PC-9 (cell line): ENCODE measurements around the gene POMZP3.
"Not testable (repeated sequence)": the region's sequence is repeated elsewhere in the genome, so short reads cannot be mapped to it uniquely, and the experiment has no call there.

Source experiments
- EZH2 ChIP-seq: fragments of 200-600 bp; sonication (generic); IDR thresholded peaks from 2 replicates; pipeline ENCODE4 v1.8.0; 2017; ENCODE audit warnings: antibody characterized with exemption, low read depth
- TF ChIP-seq, protein P1 (sequence below): fragments of 200-600 bp; sonication (generic); conservative IDR thresholded peaks from 2 replicates; pipeline ENCODE4 v1.6.1; 2017; ENCODE audit warnings: mixed run types, antibody characterized with exemption, mild to moderate bottlenecking, moderate library complexity

DNA sequence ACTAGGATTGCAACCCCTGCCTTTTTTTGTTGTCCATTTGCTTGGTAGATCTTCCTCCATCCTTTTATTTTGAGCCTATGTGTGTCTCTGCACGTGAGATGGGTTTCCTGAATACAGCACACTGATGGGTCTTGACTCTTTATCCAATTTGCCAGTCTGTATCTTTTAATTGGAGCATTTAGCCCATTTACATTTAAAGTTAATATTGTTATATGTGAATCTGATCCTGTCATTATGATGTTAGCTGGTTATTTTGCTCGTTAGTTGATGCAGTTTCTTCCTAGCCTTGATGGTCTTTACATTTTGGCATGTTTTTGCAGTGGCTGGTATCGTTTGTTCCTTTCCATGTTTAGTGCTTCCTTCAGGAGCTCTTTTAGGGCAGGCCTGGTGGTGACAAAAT, 62.1 kb downstream of the POMZP3 start:
- TF ChIP-seq, protein P1, sequence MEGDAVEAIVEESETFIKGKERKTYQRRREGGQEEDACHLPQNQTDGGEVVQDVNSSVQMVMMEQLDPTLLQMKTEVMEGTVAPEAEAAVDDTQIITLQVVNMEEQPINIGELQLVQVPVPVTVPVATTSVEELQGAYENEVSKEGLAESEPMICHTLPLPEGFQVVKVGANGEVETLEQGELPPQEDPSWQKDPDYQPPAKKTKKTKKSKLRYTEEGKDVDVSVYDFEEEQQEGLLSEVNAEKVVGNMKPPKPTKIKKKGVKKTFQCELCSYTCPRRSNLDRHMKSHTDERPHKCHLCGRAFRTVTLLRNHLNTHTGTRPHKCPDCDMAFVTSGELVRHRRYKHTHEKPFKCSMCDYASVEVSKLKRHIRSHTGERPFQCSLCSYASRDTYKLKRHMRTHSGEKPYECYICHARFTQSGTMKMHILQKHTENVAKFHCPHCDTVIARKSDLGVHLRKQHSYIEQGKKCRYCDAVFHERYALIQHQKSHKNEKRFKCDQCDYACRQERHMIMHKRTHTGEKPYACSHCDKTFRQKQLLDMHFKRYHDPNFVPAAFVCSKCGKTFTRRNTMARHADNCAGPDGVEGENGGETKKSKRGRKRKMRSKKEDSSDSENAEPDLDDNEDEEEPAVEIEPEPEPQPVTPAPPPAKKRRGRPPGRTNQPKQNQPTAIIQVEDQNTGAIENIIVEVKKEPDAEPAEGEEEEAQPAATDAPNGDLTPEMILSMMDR = not testable (repeated sequence)
- TF ChIP-seq EZH2 = not testable (repeated sequence)
